ENCODE data around the gene HEXIM2.
A peak's percentile ranks its signal among the peaks of the same experiment; 100 is the strongest.
"Not testable (repeated sequence)": the region's sequence is repeated elsewhere in the genome, so short reads cannot be mapped to it uniquely, and the experiment has no call there.

Gene HEXIM2

GRCh38 chr17:45161288-45162024 is at the start of gene HEXIM2:
HEXIM2 (plus strand) TSS chr17:45161875; CDS start chr17:45162794, 919 bp downstream.
- DNase-seq (ENCODE audit: low spot score), result peak; percentile 100

- no peak for DNase-seq (ENCODE audit: low spot score)
Measured at GRCh38 chr17:45112559-45113423, 48.9 kb upstream of the HEXIM2 start.

GRCh38 chr17:45113424-45113754 is 48.3 kb upstream of the HEXIM2 start:
- DNase-seq (ENCODE audit: low spot score), result no peak

GRCh38 chr17:45114117-45114932 is 47.4 kb upstream of the HEXIM2 start:
- no peak for DNase-seq (ENCODE audit: low spot score)

GRCh38 chr17:45115015-45115625 is 46.6 kb upstream of the HEXIM2 start:
- DNase-seq (ENCODE audit: low spot score), result no peak

- DNase-seq (ENCODE audit: low spot score), result no peak
Measured at GRCh38 chr17:45115871-45116270, 45.8 kb upstream of the HEXIM2 start.

GRCh38 chr17:45116434-45117016 is 45.1 kb upstream of the HEXIM2 start:
- peak; percentile 55 for DNase-seq (ENCODE audit: low spot score)

- DNase-seq (ENCODE audit: low spot score), result no peak
Measured at GRCh38 chr17:45117334-45117733, 44.3 kb upstream of the HEXIM2 start.

GRCh38 chr17:45117848-45118646 is 43.6 kb upstream of the HEXIM2 start:
- DNase-seq (ENCODE audit: low spot score), result no peak

- no peak for DNase-seq (ENCODE audit: low spot score)
Measured at GRCh38 chr17:45118691-45119090, 43.0 kb upstream of the HEXIM2 start.

GRCh38 chr17:45119964-45120363 is 41.7 kb upstream of the HEXIM2 start:
- DNase-seq (ENCODE audit: low spot score), result no peak

- DNase-seq (ENCODE audit: low spot score), result no peak
Measured at GRCh38 chr17:45120558-45120957, 41.1 kb upstream of the HEXIM2 start.

GRCh38 chr17:45121055-45121454 is 40.6 kb upstream of the HEXIM2 start:
- DNase-seq (ENCODE audit: low spot score), result no peak

GRCh38 chr17:45123076-45123770 is 38.5 kb upstream of the HEXIM2 start:
- DNase-seq (ENCODE audit: low spot score), result no peak

GRCh38 chr17:45123930-45124796 is 37.5 kb upstream of the HEXIM2 start:
- DNase-seq (ENCODE audit: low spot score), result no peak

GRCh38 chr17:45124797-45125122 is 36.9 kb upstream of the HEXIM2 start:
- not testable (repeated sequence) for DNase-seq (ENCODE audit: low spot score)

- no peak for DNase-seq (ENCODE audit: low spot score)
Measured at GRCh38 chr17:45125509-45125908, 36.2 kb upstream of the HEXIM2 start.

GRCh38 chr17:45127207-45127547 is 34.5 kb upstream of the HEXIM2 start:
- no peak for DNase-seq (ENCODE audit: low spot score)

GRCh38 chr17:45127548-45128300 is 34.0 kb upstream of the HEXIM2 start:
- no peak for DNase-seq (ENCODE audit: low spot score)

All from ecto neural progenitor cell (in vitro differentiated cells).